Measurements from ENCODE around the gene MAPRE2. TPM values are rescaled to one million over a fixed set of nuclear protein-coding genes. Genes with fewer than 3 reads are reported as not detected.

Gene MAPRE2
- total RNA-seq, 2 experiments from 2014 or later = 70.1 to 74.0 TPM

DNA sequence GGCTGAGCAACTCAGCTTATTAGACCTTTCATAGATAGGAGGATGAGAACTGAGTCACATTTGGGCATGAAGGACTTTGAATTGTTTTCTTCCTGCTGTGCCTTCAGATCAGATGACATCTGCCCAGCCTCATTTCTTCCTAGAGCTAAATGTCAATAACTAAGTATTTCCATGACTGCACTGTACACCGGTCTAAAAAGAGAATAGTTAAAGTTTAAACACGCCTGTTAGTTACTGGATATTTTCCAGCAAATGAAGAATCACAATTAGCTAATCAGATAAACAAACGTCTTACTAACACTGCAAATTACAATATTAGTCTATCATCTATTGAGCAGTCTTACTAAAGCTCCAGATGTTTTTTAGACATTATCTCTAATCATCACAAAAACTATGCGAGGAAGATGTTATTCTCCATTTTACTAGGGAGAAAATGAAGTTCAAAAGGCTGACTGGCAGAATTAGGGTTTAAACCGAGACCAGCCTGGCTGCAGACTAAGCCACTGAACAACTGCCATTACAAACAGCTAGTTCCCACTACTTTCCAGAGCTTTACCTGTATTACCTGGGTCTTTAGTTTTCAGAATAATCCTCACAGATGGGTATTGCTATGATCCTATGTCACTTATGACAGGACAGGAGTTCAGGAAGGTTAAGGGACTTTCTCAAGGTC is 130.2 kb downstream of the MAPRE2 start:
- no peak for DNase-seq
- Mint-ChIP-seq H3K9me3 (peaks cover 4% of the 10 kb centered on the region), H3K27ac (peak overlapping the region; percentile 63), H3K4me1 (peaks cover 15% of the 10 kb centered on the region), H3K4me3 (no peak overlapping the region), H3K36me3 (no peaks in the 10 kb centered on the region), H3K27me3 (no peaks in the 10 kb centered on the region)

DNA sequence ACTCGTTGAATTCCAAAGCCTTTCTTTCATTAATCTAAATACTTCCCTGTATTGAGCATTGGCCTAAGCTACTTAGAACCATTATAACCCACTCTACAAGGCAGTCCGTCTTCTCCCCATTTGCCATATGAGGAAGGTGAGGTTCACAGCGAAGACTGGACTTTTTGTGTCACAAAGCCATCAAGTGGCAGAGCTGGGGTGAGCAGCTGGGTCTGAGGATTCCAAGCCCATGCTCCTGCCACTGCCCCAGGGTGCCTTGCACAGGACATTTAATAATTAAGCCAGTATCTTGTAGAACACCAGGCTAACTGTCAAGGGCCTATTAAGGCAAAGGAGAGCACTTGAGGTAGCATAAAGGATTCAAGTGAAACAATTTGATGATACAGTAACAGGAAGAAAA is 130.8 kb downstream of the MAPRE2 start:
- no peak overlapping the region for H3K4me3 Mint-ChIP-seq
- H3K36me3 Mint-ChIP-seq = no peaks in the 10 kb centered on the region
- no peak for DNase-seq
- H3K9me3 Mint-ChIP-seq = peaks cover 8% of the 10 kb centered on the region
- H3K27me3 Mint-ChIP-seq = no peaks in the 10 kb centered on the region
- no peak overlapping the region for H3K27ac Mint-ChIP-seq
- peaks cover 15% of the 10 kb centered on the region for H3K4me1 Mint-ChIP-seq

DNA sequence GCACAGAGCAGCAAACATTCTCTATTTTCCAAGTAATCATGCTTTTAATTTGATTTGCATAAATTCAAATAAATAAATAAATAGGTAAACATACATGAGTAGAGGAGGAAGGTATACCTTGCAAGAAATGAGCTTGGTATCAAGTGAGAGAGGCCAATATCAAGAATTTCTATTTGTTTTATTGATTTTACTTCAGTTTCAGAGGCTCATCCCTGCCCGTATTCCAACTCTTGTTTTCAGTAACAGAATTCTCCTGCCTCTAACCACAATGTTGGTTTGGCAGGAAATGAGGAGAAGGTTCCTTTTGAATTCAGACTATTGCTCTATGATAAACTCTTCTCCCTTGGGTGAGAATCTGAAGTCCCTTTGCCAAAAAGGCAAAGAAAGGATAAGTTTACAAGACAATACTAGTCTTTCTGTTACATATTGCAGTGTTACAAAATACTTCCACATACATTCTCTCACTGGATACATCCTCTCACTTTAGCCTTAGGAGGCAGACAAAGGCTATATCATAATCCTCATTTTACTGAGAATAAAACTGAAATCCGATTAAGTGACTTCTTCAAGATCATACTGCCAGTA is 131.3 kb downstream of the MAPRE2 start:
- Mint-ChIP-seq H3K27me3 (no peaks in the 10 kb centered on the region), H3K4me1 (peaks cover 15% of the 10 kb centered on the region), H3K4me3 (no peak overlapping the region), H3K9me3 (peaks cover 8% of the 10 kb centered on the region), H3K36me3 (no peaks in the 10 kb centered on the region), H3K27ac (no peak overlapping the region)
- DNase-seq = no peak

DNA sequence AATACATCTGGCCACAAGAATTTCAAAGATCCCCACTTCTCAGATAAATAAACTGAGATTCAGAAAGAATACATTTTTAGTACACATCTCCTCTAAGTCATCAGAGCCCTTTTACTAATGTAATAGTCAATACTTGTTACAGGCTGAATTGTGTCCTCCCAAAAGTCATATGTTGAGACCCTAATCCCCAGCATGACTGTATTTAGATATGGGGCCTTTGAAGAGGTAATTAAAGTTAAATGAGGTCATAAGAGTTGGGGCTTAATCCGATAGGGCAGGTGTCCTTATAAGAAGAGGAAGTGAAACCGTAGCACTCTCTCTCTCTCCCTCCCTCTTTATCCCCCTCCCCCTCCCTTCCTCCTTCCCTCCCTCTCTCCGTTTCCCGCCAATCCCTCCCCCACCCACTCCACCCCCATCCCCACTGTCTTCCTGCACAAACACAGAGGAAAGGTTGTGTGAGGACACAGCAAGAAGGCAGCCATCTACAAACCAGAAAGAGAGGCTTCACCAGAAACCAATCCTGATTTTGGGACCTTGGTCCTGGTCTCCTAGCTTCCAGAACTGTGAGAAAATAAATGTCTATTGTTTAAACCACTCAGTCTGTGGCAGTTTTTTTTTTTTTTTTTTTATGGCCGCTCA is 133.0 kb downstream of the MAPRE2 start:
- peaks cover 15% of the 10 kb centered on the region for H3K4me1 Mint-ChIP-seq
- no peaks in the 10 kb centered on the region for H3K27me3 Mint-ChIP-seq
- DNase-seq = no peak
- H3K27ac Mint-ChIP-seq = peak overlapping the region; percentile 22
- H3K9me3 Mint-ChIP-seq = peaks cover 8% of the 10 kb centered on the region
- no peaks in the 10 kb centered on the region for H3K36me3 Mint-ChIP-seq
- no peak overlapping the region for H3K4me3 Mint-ChIP-seq

DNA sequence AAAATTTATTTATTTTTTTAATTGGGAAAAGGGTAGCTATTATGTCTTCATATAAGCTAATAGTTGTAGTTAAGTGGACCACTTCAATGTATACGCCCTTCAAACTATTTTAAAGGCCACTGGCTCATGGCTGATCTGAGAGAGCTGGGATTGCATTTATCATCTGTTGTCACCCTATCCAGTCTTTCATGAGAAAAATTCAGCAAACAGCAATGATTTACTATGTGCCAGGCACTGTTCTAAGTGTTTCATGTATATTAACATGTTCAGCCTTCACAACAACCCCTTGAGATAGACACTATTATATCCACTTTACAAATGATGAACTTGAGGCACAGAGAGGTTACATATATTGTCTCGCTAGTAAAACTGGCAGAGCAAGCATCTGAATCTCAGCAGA is 133.5 kb downstream of the MAPRE2 start:
- H3K27me3 Mint-ChIP-seq = no peaks in the 10 kb centered on the region
- H3K27ac Mint-ChIP-seq = no peak overlapping the region
- peaks cover 8% of the 10 kb centered on the region for H3K9me3 Mint-ChIP-seq
- H3K4me1 Mint-ChIP-seq = peaks cover 15% of the 10 kb centered on the region
- H3K36me3 Mint-ChIP-seq = no peaks in the 10 kb centered on the region
- no peak for DNase-seq
- no peak overlapping the region for H3K4me3 Mint-ChIP-seq

DNA sequence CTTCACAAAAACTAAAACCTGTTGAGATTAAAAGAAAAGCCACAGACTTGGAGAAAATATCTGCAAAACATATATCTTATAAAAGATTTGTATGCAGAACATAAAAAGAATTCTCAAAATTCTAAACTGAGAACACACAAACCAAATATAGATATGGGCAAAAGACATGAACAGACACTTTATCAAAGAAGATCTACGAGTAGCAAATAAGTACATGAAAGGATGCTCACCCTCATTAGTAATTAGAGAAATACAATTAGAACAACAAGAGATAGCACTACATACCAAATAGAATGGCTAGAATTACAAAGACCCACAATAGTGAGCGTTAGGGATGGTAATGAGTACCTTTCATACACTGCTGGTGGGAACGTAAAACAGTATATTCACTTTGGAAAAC is 135.7 kb downstream of the MAPRE2 start:
- Mint-ChIP-seq H3K36me3 (no peaks in the 10 kb centered on the region), H3K27ac (no peak overlapping the region), H3K27me3 (no peaks in the 10 kb centered on the region), H3K4me3 (no peak overlapping the region), H3K4me1 (peaks cover 10% of the 10 kb centered on the region), H3K9me3 (peaks cover 8% of the 10 kb centered on the region)
- DNase-seq = no peak

DNA sequence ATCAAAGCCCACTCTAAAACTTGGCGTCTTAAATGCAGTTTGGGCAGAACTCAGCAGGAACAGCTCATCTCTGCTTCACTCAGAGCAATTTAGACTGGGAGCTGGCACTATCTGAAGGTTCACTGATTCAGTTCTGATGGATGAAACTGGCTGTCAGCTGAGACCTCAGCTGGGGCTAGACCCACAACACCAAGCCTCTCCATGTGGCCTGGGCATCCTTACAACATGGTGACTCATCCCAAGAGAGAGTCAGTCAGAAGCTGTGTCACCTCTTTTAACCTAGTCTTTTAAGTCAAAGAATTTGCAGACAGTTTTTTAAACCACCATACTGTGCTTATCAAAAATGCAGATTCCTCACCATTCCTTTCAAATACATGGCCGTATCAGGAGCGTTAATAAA is 137.0 kb downstream of the MAPRE2 start:
- Mint-ChIP-seq H3K27me3 (no peaks in the 10 kb centered on the region), H3K27ac (no peak overlapping the region), H3K9me3 (peaks cover 8% of the 10 kb centered on the region), H3K4me3 (no peak overlapping the region), H3K36me3 (no peaks in the 10 kb centered on the region), H3K4me1 (peaks cover 6% of the 10 kb centered on the region)
- no peak for DNase-seq

DNA sequence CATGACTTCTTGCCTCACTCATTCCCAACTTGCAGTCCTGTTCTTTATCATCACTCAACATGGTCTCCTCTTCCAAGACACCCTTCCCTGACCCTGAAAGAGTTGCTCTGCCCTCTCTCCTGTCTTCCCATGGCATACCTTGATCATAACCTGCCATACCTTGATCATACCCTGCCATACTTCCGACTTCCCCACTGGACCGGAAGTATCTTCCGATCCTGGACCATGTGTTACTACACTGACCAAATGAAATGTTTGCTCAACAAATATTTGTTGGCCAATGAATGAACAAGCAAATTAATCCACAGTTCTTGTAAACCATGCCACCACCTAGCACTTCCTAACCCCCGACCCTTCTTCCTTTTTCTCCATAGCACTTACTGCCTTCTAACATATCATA is 138.7 kb downstream of the MAPRE2 start:
- Mint-ChIP-seq H3K27ac (no peak overlapping the region), H3K27me3 (no peaks in the 10 kb centered on the region), H3K9me3 (peaks cover 8% of the 10 kb centered on the region), H3K36me3 (no peaks in the 10 kb centered on the region), H3K4me1 (no peaks in the 10 kb centered on the region), H3K4me3 (no peak overlapping the region)
- DNase-seq = no peak

DNA sequence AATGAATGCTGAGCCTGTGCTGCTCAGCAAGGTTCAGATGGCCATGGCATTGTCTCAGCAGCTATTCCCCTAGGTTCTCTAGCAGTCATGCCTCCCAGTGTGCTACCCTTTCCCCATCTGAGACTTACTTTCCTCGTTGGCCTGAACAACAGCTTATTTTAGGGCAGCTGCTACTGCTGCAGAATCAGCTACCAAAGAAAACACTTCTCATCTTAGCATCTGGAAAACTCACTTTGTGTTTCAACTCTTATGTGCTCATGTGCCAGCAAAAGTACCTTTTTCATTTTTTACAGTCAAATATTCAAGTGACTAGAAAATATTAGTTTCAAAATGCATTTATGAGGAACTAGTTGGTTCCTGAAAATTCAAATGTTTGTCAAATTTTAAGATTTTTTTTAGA is 139.2 kb downstream of the MAPRE2 start:
- H3K27me3 Mint-ChIP-seq = no peaks in the 10 kb centered on the region
- H3K4me3 Mint-ChIP-seq = no peak overlapping the region

DNA sequence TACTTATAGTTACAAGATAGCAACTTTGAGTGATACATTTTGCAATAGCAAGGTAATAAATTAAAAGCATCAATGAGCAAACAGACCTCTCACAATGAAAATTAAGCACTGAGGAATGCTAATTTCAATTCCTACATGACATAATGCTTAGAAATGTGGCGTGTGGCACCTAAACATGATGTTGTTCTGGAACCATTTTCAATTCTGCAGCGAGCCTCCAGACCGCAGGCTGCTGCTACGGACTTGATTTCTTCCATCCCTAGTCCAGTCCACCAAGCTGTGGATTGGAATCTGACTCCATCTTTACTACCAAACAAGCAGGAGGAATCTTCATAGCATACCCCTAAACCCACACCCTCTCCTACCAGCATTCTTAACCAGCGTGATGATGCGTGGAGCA is 140.9 kb downstream of the MAPRE2 start:
- H3K9me3 Mint-ChIP-seq = no peaks in the 10 kb centered on the region
- no peaks in the 10 kb centered on the region for H3K36me3 Mint-ChIP-seq
- DNase-seq = no peak
- no peaks in the 10 kb centered on the region for H3K4me1 Mint-ChIP-seq
- no peaks in the 10 kb centered on the region for H3K27me3 Mint-ChIP-seq
- no peak overlapping the region for H3K27ac Mint-ChIP-seq
- no peak overlapping the region for H3K4me3 Mint-ChIP-seq

More for the DNA sequence above, 139.2 kb downstream of the MAPRE2 start:
- H3K4me1 Mint-ChIP-seq = no peaks in the 10 kb centered on the region
- no peak overlapping the region for H3K27ac Mint-ChIP-seq
- DNase-seq = no peak
- H3K9me3 Mint-ChIP-seq = peaks cover 8% of the 10 kb centered on the region
- H3K36me3 Mint-ChIP-seq = no peaks in the 10 kb centered on the region

DNA sequence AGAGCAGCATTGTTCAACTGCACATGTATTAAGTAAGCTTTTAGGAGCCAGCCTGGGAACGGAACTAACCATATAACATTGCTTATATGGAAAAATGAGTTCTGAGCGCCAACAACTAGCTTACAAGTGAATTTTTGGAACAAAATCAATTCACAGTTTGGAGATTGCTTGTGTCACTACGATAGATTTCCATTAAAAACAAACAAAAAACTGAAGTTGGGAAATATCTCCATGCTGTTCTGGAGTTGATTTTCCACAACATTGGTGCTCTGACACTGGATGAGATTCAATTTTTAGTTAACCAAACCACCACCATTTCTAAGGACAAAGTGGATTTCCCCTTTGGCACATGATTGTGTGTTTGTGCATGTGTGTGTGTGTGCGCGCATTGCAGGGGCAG is 142.7 kb downstream of the MAPRE2 start:
- H3K27me3 Mint-ChIP-seq = no peaks in the 10 kb centered on the region
- H3K9me3 Mint-ChIP-seq = no peaks in the 10 kb centered on the region
- no peak overlapping the region for H3K27ac Mint-ChIP-seq
- no peaks in the 10 kb centered on the region for H3K4me1 Mint-ChIP-seq
- no peaks in the 10 kb centered on the region for H3K36me3 Mint-ChIP-seq
- H3K4me3 Mint-ChIP-seq = no peak overlapping the region
- DNase-seq = no peak

DNA sequence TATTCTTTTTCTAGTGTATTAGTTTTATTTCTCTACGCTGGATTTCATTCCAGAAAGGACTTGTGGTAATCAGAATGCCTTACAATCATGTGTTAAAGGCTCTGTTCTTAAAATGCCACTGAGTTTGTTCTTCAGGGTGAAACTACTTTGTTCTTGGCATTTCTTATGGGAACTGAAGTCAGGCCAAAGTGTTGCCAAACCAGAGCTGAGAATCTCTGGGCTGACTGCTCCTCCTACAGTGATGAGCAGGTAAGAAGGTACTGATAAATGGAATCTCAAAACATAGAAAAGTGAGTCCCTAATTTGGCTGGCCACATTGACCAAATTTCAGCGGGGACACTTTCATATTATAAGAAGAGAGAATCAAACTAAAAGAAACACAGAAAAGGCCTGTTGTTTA is 144.6 kb downstream of the MAPRE2 start:
- Mint-ChIP-seq H3K36me3 (no peaks in the 10 kb centered on the region), H3K4me1 (no peaks in the 10 kb centered on the region), H3K9me3 (no peaks in the 10 kb centered on the region), H3K4me3 (no peak overlapping the region), H3K27ac (no peak overlapping the region), H3K27me3 (no peaks in the 10 kb centered on the region)
- DNase-seq = no peak

DNA sequence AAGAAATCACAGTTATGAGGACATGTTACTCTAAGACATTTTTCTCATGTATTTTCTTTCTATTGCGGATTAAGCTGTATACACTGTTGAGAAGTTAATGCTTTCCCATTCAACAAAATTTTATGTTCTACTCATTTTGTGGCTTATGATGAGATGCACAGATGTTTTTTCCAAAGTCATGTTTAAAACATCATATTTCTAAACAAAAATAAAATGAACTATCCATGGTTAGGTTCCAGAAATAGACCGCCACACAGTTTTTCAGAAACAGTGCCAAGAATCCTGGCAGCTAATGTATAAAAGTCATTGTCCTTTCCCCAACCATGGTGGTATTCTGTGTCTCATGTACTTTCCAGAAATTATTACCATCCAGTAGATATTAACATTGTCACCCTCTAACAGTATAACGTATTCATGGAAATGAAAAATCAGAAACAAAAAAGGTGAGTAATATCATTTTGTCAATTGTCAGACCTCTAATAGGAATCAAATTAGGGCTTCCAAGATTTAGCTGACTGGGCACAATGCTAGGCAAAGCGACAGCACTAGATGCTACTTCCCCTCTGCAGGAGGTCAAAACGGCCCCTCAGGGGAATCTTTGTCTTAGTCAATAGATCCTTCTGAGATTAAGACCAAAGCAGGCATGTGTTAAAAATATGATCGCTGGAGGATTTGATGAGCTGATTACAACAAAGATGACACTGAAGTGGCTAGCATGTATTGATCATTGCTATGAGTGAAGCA is 145.2 kb downstream of the MAPRE2 start:
- H3K4me3 Mint-ChIP-seq = no peak overlapping the region
- no peak for DNase-seq
- no peak overlapping the region for H3K27ac Mint-ChIP-seq
- H3K36me3 Mint-ChIP-seq = no peaks in the 10 kb centered on the region
- H3K27me3 Mint-ChIP-seq = no peaks in the 10 kb centered on the region
- no peaks in the 10 kb centered on the region for H3K4me1 Mint-ChIP-seq
- H3K9me3 Mint-ChIP-seq = no peaks in the 10 kb centered on the region

DNA sequence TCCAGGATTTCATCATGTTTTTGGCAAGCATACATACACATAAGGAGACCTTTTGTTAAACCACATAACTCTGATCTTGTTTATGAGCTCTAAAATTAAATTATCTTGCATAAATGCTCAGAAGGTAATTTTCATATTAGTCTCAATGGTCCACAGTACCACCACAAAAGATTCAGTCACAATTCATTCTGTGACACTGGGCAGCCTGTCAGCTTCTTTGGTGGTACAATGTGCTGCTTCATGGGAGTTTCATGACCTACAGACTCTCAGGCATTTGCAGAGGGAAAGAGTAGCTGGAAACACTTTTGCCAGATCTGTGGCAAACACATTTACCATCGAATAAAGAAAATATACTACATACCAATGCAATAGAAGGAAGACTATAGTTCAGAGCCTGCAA is 148.3 kb downstream of the MAPRE2 start:
- Mint-ChIP-seq H3K4me1 (peaks cover 5% of the 10 kb centered on the region), H3K27ac (no peak overlapping the region), H3K27me3 (no peaks in the 10 kb centered on the region), H3K36me3 (no peaks in the 10 kb centered on the region), H3K9me3 (no peaks in the 10 kb centered on the region), H3K4me3 (no peak overlapping the region)
- no peak for DNase-seq

DNA sequence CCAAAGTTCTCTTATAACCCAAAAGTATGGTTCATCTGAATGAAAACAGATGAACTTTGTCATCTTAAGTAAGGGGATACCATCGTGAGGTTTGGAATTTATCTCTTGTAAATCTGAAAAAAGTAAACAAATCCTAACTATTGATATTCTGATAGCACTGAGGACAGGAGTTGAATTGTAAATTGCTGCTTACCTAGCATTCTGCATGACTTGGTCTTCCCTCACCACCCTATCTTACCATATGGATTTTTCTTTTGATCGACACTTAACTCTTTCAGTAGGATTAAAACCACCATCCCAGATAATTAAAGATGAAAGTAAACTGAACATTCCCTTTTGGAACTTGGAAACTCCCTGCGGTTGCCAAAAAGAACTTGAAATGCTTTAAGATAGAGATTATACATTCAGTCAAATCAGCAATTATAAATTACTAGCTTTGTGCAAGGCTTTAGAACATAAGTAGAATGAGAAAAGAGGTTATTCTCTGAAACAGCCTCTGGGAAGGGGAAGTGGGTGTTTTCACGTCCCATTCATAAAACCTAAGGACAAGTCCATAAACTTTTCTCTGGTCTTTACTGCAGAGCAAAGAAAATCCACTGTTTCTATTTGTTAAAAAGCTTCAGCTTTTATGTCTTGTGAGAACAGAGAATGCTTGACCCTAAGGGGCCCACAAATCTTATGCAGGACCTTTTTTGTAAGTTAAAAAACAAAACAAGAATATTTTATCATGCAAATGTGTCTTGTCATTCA is 149.9 kb downstream of the MAPRE2 start:
- Mint-ChIP-seq H3K36me3 (no peaks in the 10 kb centered on the region), H3K27ac (no peak overlapping the region), H3K4me1 (peaks cover 5% of the 10 kb centered on the region), H3K4me3 (no peak overlapping the region), H3K27me3 (no peaks in the 10 kb centered on the region), H3K9me3 (no peaks in the 10 kb centered on the region)
- no peak for DNase-seq

Measured in activated naive CD8-positive, alpha-beta T cell treated with anti-CD3 and anti-CD28 coated beads for 36 hours (primary cell).